Stimulated activated naive CD8-positive, alpha-beta T cell treated with anti-CD3 and anti-CD28 coated beads, Interleukin-15, amount 100 ng/mL, for 72 hours (primary cell): ENCODE measurements around the gene ACSM6.

Experiments used
- ATAC-seq: fragments of 150-1000 bp; cut with Tn5 transposase; 2 replicates; pipeline ENCODE4 v1.10.0; 2021; ENCODE audit warnings: mild to moderate bottlenecking, moderate library complexity
- DNase-seq, 2 donors: peaks; one replicate each; pipeline ENCODE4 v3.0.0; 2021 to 2022
- H3K27ac Mint-ChIP-seq, 2 donors: one replicate each; pipeline ENCODE4 v1.8.0; 2022; ENCODE audit warnings: mild to moderate bottlenecking in 2 of 2, mixed read lengths in 2 of 2, moderate library complexity in 2 of 2
- H3K27me3 Mint-ChIP-seq: one replicate; pipeline ENCODE4 v1.8.0; 2022; ENCODE audit warnings: mixed read lengths
- H3K4me1 Mint-ChIP-seq: one replicate; pipeline ENCODE4 v1.8.0; 2022; ENCODE audit warnings: mild to moderate bottlenecking, mixed read lengths
- H3K4me3 Mint-ChIP-seq, 2 donors: one replicate each; pipeline ENCODE4 v1.8.0; 2022; ENCODE audit warnings: mild to moderate bottlenecking in 2 of 2, mixed read lengths in 2 of 2, moderate library complexity in 1 of 2
- H3K9me3 Mint-ChIP-seq, 2 donors: one replicate each; pipeline ENCODE4 v1.8.0; 2022; ENCODE audit warnings: mixed read lengths in 2 of 2

The ACSM6 gene

GRCh38 chr10:95193944-95194343 is at the start of gene ACSM6:
Gene ACSM6 (plus strand): TSS chr10:95194238. CDS start chr10:95194486, 248 bp downstream.
- H3K9me3 Mint-ChIP-seq: no peaks in the 10 kb centered on the region
- H3K4me1 Mint-ChIP-seq: no peaks in the 10 kb centered on the region
- ATAC-seq (no peak), DNase-seq (no peak)
- H3K27me3 Mint-ChIP-seq: no peaks in the 10 kb centered on the region
- H3K27ac Mint-ChIP-seq: no peak within 1 kb of the TSS
- H3K4me3 Mint-ChIP-seq: no peak within 1 kb of the TSS

GRCh38 chr10:95168694-95169093 is 25.3 kb upstream of the ACSM6 start:
- no peaks in the 10 kb centered on the region for H3K27me3 Mint-ChIP-seq
- no peak overlapping the region for H3K4me3 Mint-ChIP-seq
- no peak for DNase-seq
- peaks cover 0 to 18% of the 10 kb centered on the region in 2 donors for H3K9me3 Mint-ChIP-seq
- H3K4me1 Mint-ChIP-seq: no peaks in the 10 kb centered on the region
- H3K27ac Mint-ChIP-seq: no peak overlapping the region
- no peak for ATAC-seq

GRCh38 chr10:95169522-95169921 is 24.5 kb upstream of the ACSM6 start:
- peaks cover 0 to 12% of the 10 kb centered on the region in 2 donors for H3K9me3 Mint-ChIP-seq
- no peaks in the 10 kb centered on the region for H3K27me3 Mint-ChIP-seq
- H3K4me1 Mint-ChIP-seq: no peaks in the 10 kb centered on the region
- H3K4me3 Mint-ChIP-seq: no peak overlapping the region
- no peak for DNase-seq
- ATAC-seq: no peak
- no peak overlapping the region for H3K27ac Mint-ChIP-seq

- no peak for ATAC-seq
Measured at GRCh38 chr10:95170790-95171189, 23.2 kb upstream of the ACSM6 start.

GRCh38 chr10:95171336-95171735 is 22.7 kb upstream of the ACSM6 start:
- H3K4me3 Mint-ChIP-seq: no peak overlapping the region
- H3K4me1 Mint-ChIP-seq: no peaks in the 10 kb centered on the region
- DNase-seq (no peak), ATAC-seq (no peak)
- H3K27me3 Mint-ChIP-seq: no peaks in the 10 kb centered on the region
- no peak overlapping the region for H3K27ac Mint-ChIP-seq
- H3K9me3 Mint-ChIP-seq: peaks cover 0 to 3% of the 10 kb centered on the region in 2 donors

More at GRCh38 chr10:95170790-95171189, 23.2 kb upstream of the ACSM6 start:
- H3K27ac Mint-ChIP-seq: no peak overlapping the region
- peaks cover 0 to 8% of the 10 kb centered on the region in 2 donors for H3K9me3 Mint-ChIP-seq
- H3K4me3 Mint-ChIP-seq: no peak overlapping the region
- DNase-seq: no peak
- H3K27me3 Mint-ChIP-seq: no peaks in the 10 kb centered on the region
- H3K4me1 Mint-ChIP-seq: no peaks in the 10 kb centered on the region

GRCh38 chr10:95172851-95173250 is 21.2 kb upstream of the ACSM6 start:
- Mint-ChIP-seq H3K4me1 (no peaks in the 10 kb centered on the region), H3K9me3 (no peaks in the 10 kb centered on the region), H3K27me3 (no peaks in the 10 kb centered on the region), H3K27ac (no peak overlapping the region), H3K4me3 (no peak overlapping the region)
- no peak for DNase-seq
- no peak for ATAC-seq

- Mint-ChIP-seq H3K9me3 (no peaks in the 10 kb centered on the region), H3K4me3 (no peak overlapping the region), H3K27ac (no peak overlapping the region), H3K4me1 (no peaks in the 10 kb centered on the region), H3K27me3 (no peaks in the 10 kb centered on the region)
- DNase-seq (no peak), ATAC-seq (no peak)
Measured at GRCh38 chr10:95176101-95176500, 17.9 kb upstream of the ACSM6 start.

- H3K4me3 Mint-ChIP-seq: no peak overlapping the region
- peaks cover 10% of the 10 kb centered on the region for H3K27me3 Mint-ChIP-seq
- no peak for DNase-seq
- no peaks in the 10 kb centered on the region for H3K4me1 Mint-ChIP-seq
- H3K27ac Mint-ChIP-seq: no peak overlapping the region
- no peaks in the 10 kb centered on the region for H3K9me3 Mint-ChIP-seq
- no peak for ATAC-seq
Measured at GRCh38 chr10:95177429-95177828, 16.6 kb upstream of the ACSM6 start.

- DNase-seq: no peak
- H3K27ac Mint-ChIP-seq: no peak overlapping the region
- H3K27me3 Mint-ChIP-seq: peaks cover 10% of the 10 kb centered on the region
- no peaks in the 10 kb centered on the region for H3K9me3 Mint-ChIP-seq
- no peak for ATAC-seq
- H3K4me3 Mint-ChIP-seq: no peak overlapping the region
- no peaks in the 10 kb centered on the region for H3K4me1 Mint-ChIP-seq
Measured at GRCh38 chr10:95178266-95178665, 15.8 kb upstream of the ACSM6 start.

GRCh38 chr10:95178797-95179196 is 15.2 kb upstream of the ACSM6 start:
- no peak overlapping the region for H3K27ac Mint-ChIP-seq
- ATAC-seq: no peak
- no peak overlapping the region for H3K4me3 Mint-ChIP-seq
- no peaks in the 10 kb centered on the region for H3K9me3 Mint-ChIP-seq
- H3K4me1 Mint-ChIP-seq: peaks cover 2% of the 10 kb centered on the region
- no peak for DNase-seq
- peaks cover 12% of the 10 kb centered on the region for H3K27me3 Mint-ChIP-seq

- Mint-ChIP-seq H3K27ac (no peak overlapping the region), H3K9me3 (no peaks in the 10 kb centered on the region), H3K4me3 (no peak overlapping the region), H3K27me3 (peaks cover 28% of the 10 kb centered on the region), H3K4me1 (peaks cover 15% of the 10 kb centered on the region)
- no peak for DNase-seq
- ATAC-seq: no peak
Measured at GRCh38 chr10:95181726-95182125, 12.3 kb upstream of the ACSM6 start.

GRCh38 chr10:95183271-95184230 is 10.5 kb upstream of the ACSM6 start:
- Mint-ChIP-seq H3K4me1 (peaks cover 15% of the 10 kb centered on the region), H3K9me3 (no peaks in the 10 kb centered on the region), H3K27ac (peak overlapping the region; percentile 66 to 94), H3K4me3 (peak overlapping the region; percentile 79 to 88), H3K27me3 (peaks cover 28% of the 10 kb centered on the region)
- peak; percentile 96 for ATAC-seq
- peak; percentile 79 to 82 for DNase-seq

- Mint-ChIP-seq H3K4me1 (peaks cover 15% of the 10 kb centered on the region), H3K27ac (no peak overlapping the region), H3K4me3 (no peak overlapping the region), H3K27me3 (peaks cover 17% of the 10 kb centered on the region), H3K9me3 (no peaks in the 10 kb centered on the region)
- ATAC-seq (no peak), DNase-seq (no peak)
Measured at GRCh38 chr10:95187617-95188016, 6.4 kb upstream of the ACSM6 start.

GRCh38 chr10:95188593-95188992 is 5.4 kb upstream of the ACSM6 start:
- no peak overlapping the region for H3K4me3 Mint-ChIP-seq
- DNase-seq: no peak
- H3K27ac Mint-ChIP-seq: no peak overlapping the region
- peaks cover 17% of the 10 kb centered on the region for H3K27me3 Mint-ChIP-seq
- ATAC-seq: no peak
- H3K4me1 Mint-ChIP-seq: peaks cover 15% of the 10 kb centered on the region
- H3K9me3 Mint-ChIP-seq: no peaks in the 10 kb centered on the region

- peaks cover 0 to 3% of the 10 kb centered on the region in 2 donors for H3K9me3 Mint-ChIP-seq
- H3K27ac Mint-ChIP-seq: no peak overlapping the region
- no peaks in the 10 kb centered on the region for H3K4me1 Mint-ChIP-seq
- H3K4me3 Mint-ChIP-seq: no peak overlapping the region
- H3K27me3 Mint-ChIP-seq: no peaks in the 10 kb centered on the region
- DNase-seq: no peak
- ATAC-seq: no peak
Measured at GRCh38 chr10:95196046-95196445, 2.0 kb downstream of the ACSM6 start.

- H3K27me3 Mint-ChIP-seq: no peaks in the 10 kb centered on the region
- DNase-seq (no peak), ATAC-seq (no peak)
Measured at GRCh38 chr10:95201736-95202135, 7.7 kb downstream of the ACSM6 start.

More at GRCh38 chr10:95201736-95202135, 7.7 kb downstream of the ACSM6 start:
- H3K4me3 Mint-ChIP-seq: no peak overlapping the region
- no peak overlapping the region for H3K27ac Mint-ChIP-seq
- peaks cover 0 to 3% of the 10 kb centered on the region in 2 donors for H3K9me3 Mint-ChIP-seq
- H3K4me1 Mint-ChIP-seq: no peaks in the 10 kb centered on the region
